BJ (cell line): ENCODE data around the gene KIF1A. TPM values are rescaled to one million over a fixed set of nuclear protein-coding genes. Genes with fewer than 3 reads are reported as not detected.
A peak's percentile ranks its signal among the peaks of the same experiment; 100 is the strongest.

Experiments used
- CTCF ChIA-PET: fragments of 350-600 bp; formaldehyde crosslinking; extraction: SDS; loops from one replicate; lab custom pipeline; 2021; ENCODE audit warnings: antibody characterized with exemption, inconsistent platforms; lab: Yijun Ruan, JAX
- POLR2A ChIA-PET: fragments of 300-600 bp; sonication (Branson Sonifier 250); formaldehyde crosslinking; extraction: SDS; loops from one replicate; lab custom pipeline; 2021; ENCODE audit warnings: antibody characterized with exemption; lab: Charles Lee
- DNase-seq: peaks from one replicate; pipeline ENCODE4 v3.0.0-alpha.2; 2011; ENCODE audit warnings: low read depth
- H3K27me3 ChIP-seq: 2 replicates; pipeline ENCODE4 v1.6.0; 2011; ENCODE audit warnings: low read length; ENCODE audit not compliant: control insufficient read depth, insufficient read depth
- H3K36me3 ChIP-seq: 2 replicates; pipeline ENCODE4 v1.5.1; 2011; ENCODE audit warnings: low read length; ENCODE audit not compliant: control insufficient read depth, insufficient read depth
- H3K4me3 ChIP-seq: 2 replicates; pipeline ENCODE4 v1.5.1; 2011; ENCODE audit warnings: low read depth, mild to moderate bottlenecking, control low read depth, low read length
- polyA plus RNA-seq: library from polyadenylated mRNA; depleted of rRNA; stranded (reverse); fragments of >200 nt; gene quantifications from 2 replicates; pipeline ENCODE4 v1.2.3, GENCODE V29; 2011
- TF ChIP-seq, protein P1 (sequence below): IDR thresholded peaks from 2 replicates; pipeline ENCODE4 v1.5.1; 2011; ENCODE audit warnings: low read depth, mild to moderate bottlenecking, control low read depth, inconsistent platforms, low read length, moderate library complexity; ENCODE audit not compliant: insufficient read depth

The KIF1A gene
- polyA plus RNA-seq, 1 experiment = 0.01 TPM

- H3K27me3 ChIP-seq = peaks cover 13% of the 10 kb centered on the region
- DNase-seq = no peak
- TF ChIP-seq, protein P1, sequence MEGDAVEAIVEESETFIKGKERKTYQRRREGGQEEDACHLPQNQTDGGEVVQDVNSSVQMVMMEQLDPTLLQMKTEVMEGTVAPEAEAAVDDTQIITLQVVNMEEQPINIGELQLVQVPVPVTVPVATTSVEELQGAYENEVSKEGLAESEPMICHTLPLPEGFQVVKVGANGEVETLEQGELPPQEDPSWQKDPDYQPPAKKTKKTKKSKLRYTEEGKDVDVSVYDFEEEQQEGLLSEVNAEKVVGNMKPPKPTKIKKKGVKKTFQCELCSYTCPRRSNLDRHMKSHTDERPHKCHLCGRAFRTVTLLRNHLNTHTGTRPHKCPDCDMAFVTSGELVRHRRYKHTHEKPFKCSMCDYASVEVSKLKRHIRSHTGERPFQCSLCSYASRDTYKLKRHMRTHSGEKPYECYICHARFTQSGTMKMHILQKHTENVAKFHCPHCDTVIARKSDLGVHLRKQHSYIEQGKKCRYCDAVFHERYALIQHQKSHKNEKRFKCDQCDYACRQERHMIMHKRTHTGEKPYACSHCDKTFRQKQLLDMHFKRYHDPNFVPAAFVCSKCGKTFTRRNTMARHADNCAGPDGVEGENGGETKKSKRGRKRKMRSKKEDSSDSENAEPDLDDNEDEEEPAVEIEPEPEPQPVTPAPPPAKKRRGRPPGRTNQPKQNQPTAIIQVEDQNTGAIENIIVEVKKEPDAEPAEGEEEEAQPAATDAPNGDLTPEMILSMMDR = peak; percentile 78
- ChIA-PET POLR2A (no interaction called here), CTCF (interaction anchor here (0.6 to 3.2 kb wide), 29 partner anchors 9 to 780 kb away, joined by 3 to 35 read pairs (median 4); partner anchors contain the start of gene PASK)
- H3K4me3 ChIP-seq = no peak overlapping the region
- no peaks in the 10 kb centered on the region for H3K36me3 ChIP-seq
Measured at GRCh38 chr2:240840435-240841060, 20.5 kb upstream of the KIF1A start.

- Histone ChIP-seq H3K4me3 (no peak overlapping the region), H3K27me3 (peaks cover 13% of the 10 kb centered on the region), H3K36me3 (no peaks in the 10 kb centered on the region)
- TF ChIP-seq, protein P1 = no peak
- POLR2A ChIA-PET = no interaction called here
- no peak for DNase-seq
- CTCF ChIA-PET = interaction anchor here (0.6 to 3.2 kb wide), 23 partner anchors 10 to 778 kb away, joined by 3 to 35 read pairs (median 5); partner anchors contain the start of gene PASK
Measured at GRCh38 chr2:240839152-240840143, 19.4 kb upstream of the KIF1A start.

DNA sequence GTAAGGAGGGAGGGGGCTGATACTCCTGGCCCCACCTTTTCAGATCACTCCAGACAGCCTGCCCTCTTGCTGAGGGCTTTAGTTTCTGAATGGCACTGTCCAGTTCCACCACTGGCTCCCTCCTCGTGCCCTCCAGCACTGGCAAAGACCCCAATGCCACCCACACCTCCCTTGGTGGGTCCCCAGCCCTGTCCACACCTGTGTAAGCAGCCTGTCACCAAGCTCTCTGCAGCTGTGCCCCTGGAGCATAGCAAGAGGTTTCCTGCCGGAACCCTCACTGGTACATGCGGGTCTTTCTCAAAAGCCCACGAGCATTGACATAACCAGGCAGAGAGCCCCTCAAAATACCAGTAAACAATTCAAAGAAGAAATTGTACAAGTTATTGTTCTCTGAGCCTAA, 17.6 kb upstream of the KIF1A start:
- POLR2A ChIA-PET = no interaction called here

DNA sequence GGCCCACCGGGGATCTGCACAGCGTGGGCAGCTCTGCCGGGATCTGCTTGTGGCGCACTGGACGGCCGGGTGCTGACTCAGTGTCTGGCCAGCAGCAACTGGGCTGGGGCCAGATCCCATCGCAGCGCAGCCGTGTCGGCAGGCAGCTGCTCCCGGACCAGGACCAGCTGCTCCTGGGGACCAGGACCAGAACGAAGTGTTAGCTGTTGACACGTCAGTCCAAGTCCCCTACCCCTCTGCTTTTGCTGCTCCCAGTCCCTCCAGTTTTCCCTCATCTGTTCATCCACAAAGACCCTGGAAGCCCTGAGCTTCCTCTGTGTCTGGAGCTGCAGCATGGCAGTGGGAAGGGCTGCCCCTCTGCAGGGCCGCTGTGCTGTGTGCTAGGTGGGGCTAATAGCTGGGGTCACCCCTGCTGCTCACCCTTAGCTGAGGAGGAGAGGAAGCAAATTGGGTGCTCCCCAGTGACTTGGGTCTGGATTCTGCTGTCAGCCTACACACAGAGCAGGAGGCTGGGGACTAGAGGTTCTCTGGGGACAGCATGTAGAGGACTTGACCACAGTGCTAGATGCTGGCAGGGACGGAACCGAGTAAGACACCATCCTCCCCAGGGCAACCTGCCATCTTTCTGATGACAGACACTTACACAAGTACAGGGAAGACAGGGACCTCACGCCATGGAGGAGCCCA, 16.9 kb upstream of the KIF1A start:
- Histone ChIP-seq H3K27me3 (peaks cover 13% of the 10 kb centered on the region), H3K4me3 (no peak overlapping the region), H3K36me3 (no peaks in the 10 kb centered on the region)
- TF ChIP-seq, protein P1 = no peak
- ChIA-PET POLR2A (no interaction called here), CTCF (interaction anchor here (0.8 to 1.7 kb wide), 4 partner anchors 9 to 323 kb away, joined by 3 to 9 read pairs (median 4); no protein-coding TSS in a partner anchor)
- no peak for DNase-seq

More for the DNA sequence above, 17.6 kb upstream of the KIF1A start:
- Histone ChIP-seq H3K27me3 (peaks cover 13% of the 10 kb centered on the region), H3K36me3 (no peaks in the 10 kb centered on the region), H3K4me3 (no peak overlapping the region)
- DNase-seq = no peak
- TF ChIP-seq, protein P1 = no peak
- CTCF ChIA-PET = interaction anchor here (2.4 kb wide), 1 partner anchor 14 kb away, joined by 8 read pairs; no protein-coding TSS in a partner anchor
